Fibroblast of villous mesenchyme (primary cell): Measurements from ENCODE around the gene SLC35D2. TPM values are rescaled to one million over a fixed set of nuclear protein-coding genes. Genes with fewer than 3 reads are reported as not detected.
"Not testable (repeated sequence)": the region's sequence is repeated elsewhere in the genome, so short reads cannot be mapped to it uniquely, and the experiment has no call there.

Experiments used
- DNase-seq: peaks from one replicate; pipeline ENCODE4 v3.0.0-alpha.2; 2010; ENCODE audit warnings: low read depth
- H3K4me3 ChIP-seq: 2 replicates; pipeline ENCODE4 v1.5.1; 2011; ENCODE audit warnings: low read depth, mild to moderate bottlenecking, low read length
- CTCF ChIP-seq: IDR thresholded peaks from 2 replicates; pipeline ENCODE4 v1.5.1; 2012; ENCODE audit warnings: low read depth, mild to moderate bottlenecking, low read length; ENCODE audit not compliant: insufficient read depth
- total RNA-seq: library from RNA; depleted of rRNA; stranded (reverse); fragments of >200 nt; gene quantifications from 2 replicates; pipeline ENCODE4 v1.2.3, GENCODE V29; 2012

The SLC35D2 gene
- total RNA-seq, 1 donor = 19.0 TPM

- H3K4me3 ChIP-seq = no peak overlapping the region
- no peak for TF ChIP-seq CTCF
- no peak for DNase-seq
Observed at GRCh38 chr9:96323169-96323568, 60.3 kb downstream of the SLC35D2 start.

- DNase-seq = peak; percentile 21
- H3K4me3 ChIP-seq = not testable (repeated sequence)
Observed at GRCh38 chr9:96322736-96323135, 60.8 kb downstream of the SLC35D2 start.

- not testable (repeated sequence) for H3K4me3 ChIP-seq
Observed at GRCh38 chr9:96322210-96322609, 61.3 kb downstream of the SLC35D2 start.

GRCh38 chr9:96321515-96321914 is 62.0 kb downstream of the SLC35D2 start:
- no peak for DNase-seq
- H3K4me3 ChIP-seq = no peak overlapping the region
- TF ChIP-seq CTCF = no peak

More at GRCh38 chr9:96322210-96322609, 61.3 kb downstream of the SLC35D2 start:
- DNase-seq = not testable (repeated sequence)

- H3K4me3 ChIP-seq = no peak overlapping the region
- no peak for DNase-seq
- no peak for TF ChIP-seq CTCF
Observed at GRCh38 chr9:96320749-96321280, 62.7 kb downstream of the SLC35D2 start.

- H3K4me3 ChIP-seq = no peak overlapping the region
- no peak for DNase-seq
- TF ChIP-seq CTCF = no peak
Observed at GRCh38 chr9:96318921-96319565, 64.5 kb downstream of the SLC35D2 start.

GRCh38 chr9:96317335-96317980 is 66.1 kb downstream of the SLC35D2 start:
- no peak overlapping the region for H3K4me3 ChIP-seq
- DNase-seq = peak; percentile 79
- TF ChIP-seq CTCF = peak; percentile 92

- TF ChIP-seq CTCF = no peak
- no peak for DNase-seq
Observed at GRCh38 chr9:96309850-96310249, 73.7 kb downstream of the SLC35D2 start.

GRCh38 chr9:96306958-96307357 is 76.6 kb downstream of the SLC35D2 start:
- H3K4me3 ChIP-seq, DNase-seq: not testable (repeated sequence)

More at GRCh38 chr9:96309850-96310249, 73.7 kb downstream of the SLC35D2 start:
- no peak overlapping the region for H3K4me3 ChIP-seq
